H9 (cell line): ENCODE measurements around the gene CELSR2. TPM values are rescaled to one million over a fixed set of nuclear protein-coding genes. Genes with fewer than 3 reads are reported as not detected.

Experiments
- DNase-seq: peaks from one replicate; pipeline ENCODE4 v3.0.0-alpha.2; 2017
- H2AFZ ChIP-seq: one replicate; pipeline ENCODE4 v1.6.1; 2013; ENCODE audit warnings: mild to moderate bottlenecking, low read length, control low read depth, moderate library complexity
- H2AK5ac ChIP-seq: 2 replicates; pipeline ENCODE4 v1.6.1; 2013; ENCODE audit warnings: low read length, control low read depth, mixed read lengths; ENCODE audit not compliant: insufficient read length
- H2BK120ac ChIP-seq: one replicate; pipeline ENCODE4 v1.6.1; 2013; ENCODE audit warnings: low read depth, mild to moderate bottlenecking, low read length, control low read depth, inconsistent platforms; ENCODE audit not compliant: poor library complexity, severe bottlenecking
- H2BK12ac ChIP-seq: 2 replicates; pipeline ENCODE4 v1.6.1; 2013; ENCODE audit warnings: low read length, control low read depth, mixed read lengths, low read depth; ENCODE audit not compliant: insufficient read length
- H2BK15ac ChIP-seq: 2 replicates; pipeline ENCODE4 v1.6.1; 2013; ENCODE audit warnings: low read depth, low read length, control low read depth
- H2BK20ac ChIP-seq: one replicate; pipeline ENCODE4 v1.6.1; 2013; ENCODE audit warnings: low read depth, mild to moderate bottlenecking, low read length, control low read depth, inconsistent platforms; ENCODE audit not compliant: poor library complexity, severe bottlenecking
- H2BK5ac ChIP-seq: 2 replicates; pipeline ENCODE4 v1.6.1; 2013; ENCODE audit warnings: low read length, control low read depth, mixed read lengths; ENCODE audit not compliant: insufficient read length
- H3K14ac ChIP-seq: 2 replicates; pipeline ENCODE4 v1.6.1; 2013; ENCODE audit warnings: low read length, control low read depth; ENCODE audit not compliant: insufficient read depth
- H3K18ac ChIP-seq: 2 replicates; pipeline ENCODE4 v1.6.1; 2013; ENCODE audit warnings: low read depth, mild to moderate bottlenecking, mixed read lengths, low read length, control low read depth; ENCODE audit not compliant: insufficient read length
- H3K23ac ChIP-seq: 2 replicates; pipeline ENCODE4 v1.6.1; 2013; ENCODE audit warnings: low read length, control low read depth, mixed read lengths, low read depth; ENCODE audit not compliant: insufficient read length
- H3K23me2 ChIP-seq: 2 replicates; pipeline ENCODE4 v1.6.1; 2013; ENCODE audit warnings: low read depth, mild to moderate bottlenecking, mixed read lengths, low read length, control low read depth; ENCODE audit not compliant: insufficient read length, poor library complexity, severe bottlenecking
- H3K27ac ChIP-seq: 2 replicates; pipeline ENCODE4 v1.5.1; 2013; ENCODE audit warnings: low read length, control low read depth, mixed read lengths, low read depth; ENCODE audit not compliant: insufficient read length
- H3K27me3 ChIP-seq: 2 replicates; pipeline ENCODE4 v1.6.1; 2013; ENCODE audit warnings: low read length, control low read depth, inconsistent platforms; ENCODE audit not compliant: insufficient read depth
- H3K4ac ChIP-seq: 2 replicates; pipeline ENCODE4 v1.6.1; 2013; ENCODE audit warnings: low read depth, mild to moderate bottlenecking, control low read depth, inconsistent platforms, low read length, moderate library complexity
- H3K4me1 ChIP-seq: 2 replicates; pipeline ENCODE4 v1.6.1; 2013; ENCODE audit warnings: low read length, control low read depth, inconsistent platforms; ENCODE audit not compliant: insufficient read depth
- H3K4me2 ChIP-seq: 2 replicates; pipeline ENCODE4 v1.6.1; 2013; ENCODE audit warnings: low read length, control low read depth, mixed read lengths; ENCODE audit not compliant: insufficient read length, insufficient read depth
- H3K56ac ChIP-seq: 2 replicates; pipeline ENCODE4 v1.6.1; 2013; ENCODE audit warnings: low read depth, mild to moderate bottlenecking, mixed read lengths, low read length, control low read depth; ENCODE audit not compliant: insufficient read length
- H3K79me1 ChIP-seq: 2 replicates; pipeline ENCODE4 v1.6.1; 2013; ENCODE audit warnings: low read depth, mild to moderate bottlenecking, moderate library complexity, low read length, control low read depth, inconsistent platforms; ENCODE audit not compliant: insufficient read depth, poor library complexity, severe bottlenecking
- H3K79me2 ChIP-seq: 2 replicates; pipeline ENCODE4 v1.6.1; 2013; ENCODE audit warnings: low read length, control low read depth, inconsistent platforms; ENCODE audit not compliant: insufficient read depth
- H3K9ac ChIP-seq: 2 replicates; pipeline ENCODE4 v1.6.1; 2013; ENCODE audit warnings: low read length, control low read depth, mixed read lengths; ENCODE audit not compliant: insufficient read length; ENCODE audit errors: extremely low read depth
- H3K9me3 ChIP-seq: one replicate; pipeline ENCODE4 v1.6.1; 2013; ENCODE audit warnings: low read depth, low read length, inconsistent platforms; ENCODE audit not compliant: control insufficient read depth
- H3T11ph ChIP-seq: one replicate; pipeline ENCODE4 v1.6.1; 2013; ENCODE audit warnings: mild to moderate bottlenecking, low read length, control low read depth, inconsistent platforms
- H4K20me1 ChIP-seq: one replicate; pipeline ENCODE4 v1.6.1; 2013; ENCODE audit not compliant: control insufficient read depth, insufficient read length, insufficient read depth
- H4K5ac ChIP-seq: 2 replicates; pipeline ENCODE4 v1.6.1; 2013; ENCODE audit warnings: low read depth, mild to moderate bottlenecking, mixed read lengths, low read length, control low read depth; ENCODE audit not compliant: insufficient read length
- H4K8ac ChIP-seq: replicated peaks from 2 replicates; pipeline ENCODE4 v1.6.1; 2013; ENCODE audit warnings: low read length, control low read depth, mixed read lengths, low read depth; ENCODE audit not compliant: insufficient read length
- H4K91ac ChIP-seq: 2 replicates; pipeline ENCODE4 v1.6.1; 2013; ENCODE audit warnings: low read depth, mild to moderate bottlenecking, moderate library complexity, mixed read lengths, low read length, control low read depth; ENCODE audit not compliant: insufficient read length
- H3K27ac Mint-ChIP-seq, 3 experiments: 2 replicates in 2 of 3; 3 replicates in 1 of 3; pipeline ENCODE4 v1.8.0; 2020 to 2021; ENCODE audit warnings: mixed read lengths in 3 of 3, mild to moderate bottlenecking in 1 of 3, moderate library complexity in 1 of 3
- H3K27me3 Mint-ChIP-seq: 2 replicates; pipeline ENCODE4 v1.8.0; 2021; ENCODE audit warnings: low read depth, mild to moderate bottlenecking, moderate library complexity, mixed read lengths
- H3K36me3 Mint-ChIP-seq, 3 experiments: 2 replicates in 2 of 3; 3 replicates in 1 of 3; pipeline ENCODE4 v1.8.0; 2020 to 2021; ENCODE audit warnings: low read depth in 3 of 3, mixed read lengths in 3 of 3; ENCODE audit not compliant: insufficient read depth in 1 of 3
- H3K4me1 Mint-ChIP-seq, 2 experiments: 2 replicates each; pipeline ENCODE4 v1.8.0; 2020; ENCODE audit warnings: mixed read lengths in 2 of 2
- H3K4me3 Mint-ChIP-seq, 2 experiments: 2 replicates in 1 of 2; 3 replicates in 1 of 2; pipeline ENCODE4 v1.8.0; 2020 to 2021; ENCODE audit warnings: mild to moderate bottlenecking in 2 of 2, mixed read lengths in 2 of 2, moderate library complexity in 1 of 2
- H3K9me3 Mint-ChIP-seq, 2 experiments: 2 replicates in 1 of 2; 3 replicates in 1 of 2; pipeline ENCODE4 v1.8.0; 2020; ENCODE audit warnings: mild to moderate bottlenecking in 2 of 2, mixed read lengths in 2 of 2, moderate library complexity in 1 of 2
- WGBS: extraction: QIAGEN DNeasy Blood & Tissue Kit; methylation state at CpG from one replicate; pipeline ENCODE4 v1.1.7; 2013; ENCODE audit warnings: missing lambda C conversion rate, low lambda C conversion rate, mixed read lengths; ENCODE audit not compliant: insufficient read length; ENCODE audit errors: extremely low coverage; 5-methylcytosine and 5-hydroxymethylcytosine counted together
- total RNA-seq: library from RNA; stranded (reverse); gene quantifications from 2 replicates; pipeline ENCODE4 v1.2.1, GENCODE V29; 2021
- TF ChIP-seq, protein P1 (sequence below): fragments of 200-600 bp; sonication (generic); conservative IDR thresholded peaks from 3 replicates; pipeline ENCODE4 v1.8.0; 2021; ENCODE audit warnings: antibody characterized with exemption, mild to moderate bottlenecking

Gene CELSR2
- total RNA-seq, 1 experiment from 2014 or later: 29.2 TPM

DNA sequence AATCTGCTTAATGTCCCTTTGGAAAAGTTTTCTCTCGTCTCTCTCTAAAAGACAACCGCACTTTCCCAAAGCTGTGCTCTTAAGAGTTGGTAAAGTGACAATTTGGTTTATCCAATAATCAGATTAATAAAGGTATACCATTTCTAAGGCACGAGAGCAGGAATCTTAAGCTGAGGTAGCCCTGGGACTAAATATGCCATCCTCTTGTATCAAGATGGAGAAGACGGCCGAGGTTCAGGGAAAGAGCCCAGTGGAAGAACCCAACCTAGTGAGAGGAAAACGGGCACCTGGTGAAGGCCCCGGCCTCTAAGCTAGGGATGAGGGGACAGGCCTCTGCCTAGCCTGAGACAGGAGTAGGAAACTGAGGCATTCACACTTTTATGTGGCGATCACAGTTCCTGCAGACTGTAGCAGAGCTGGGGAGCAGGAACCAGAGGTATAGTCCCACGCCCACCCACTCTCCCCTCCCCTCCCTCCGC lies 36.0 kb upstream of the CELSR2 start:
- H3K79me2 ChIP-seq: peaks cover 23% of the 10 kb centered on the region; the same call in 1 of the 2 replicates
- no peaks in the 10 kb centered on the region for H3K9me3 ChIP-seq
- no peak overlapping the region for H3K18ac ChIP-seq
- no peak overlapping the region for H2BK15ac ChIP-seq
- no peak overlapping the region for H3K23ac ChIP-seq
- 0 out of 5 replicates have a peak, but pooled peaks cover 0 to under 1% of the 10 kb centered on the region in 2 experiments for H3K9me3 Mint-ChIP-seq
- no peak overlapping the region for H2BK5ac ChIP-seq
- H4K8ac ChIP-seq: no peak overlapping the region
- no peak overlapping the region for H2BK12ac ChIP-seq
- peaks cover 21 to 22% of the 10 kb centered on the region in 2 experiments for H3K4me1 Mint-ChIP-seq
- peak overlapping the region; percentile 99 for H3K4me2 ChIP-seq
- no peak overlapping the region for H3K4ac ChIP-seq
- no peak overlapping the region for H2BK20ac ChIP-seq
- no peaks in the 10 kb centered on the region for H4K20me1 ChIP-seq
- H3K27ac Mint-ChIP-seq: 0 out of 7 replicates have a peak overlapping the region, but pooled peaks of 1 of the 3 experiments have one; percentile 62
- H3K27me3 ChIP-seq: no peaks in the 10 kb centered on the region
- H3K23me2 ChIP-seq: peaks cover 8% of the 10 kb centered on the region
- no peak overlapping the region for H3K27ac ChIP-seq
- WGBS: no CpG with 5 or more reads among the region's 10 CpGs
- H4K91ac ChIP-seq: no peak overlapping the region
- no peak overlapping the region for H2BK120ac ChIP-seq
- peaks cover 4% of the 10 kb centered on the region for H3K27me3 Mint-ChIP-seq
- no peak overlapping the region for H2AFZ ChIP-seq
- peaks cover 3% of the 10 kb centered on the region for H3K79me1 ChIP-seq
- TF ChIP-seq, protein P1, sequence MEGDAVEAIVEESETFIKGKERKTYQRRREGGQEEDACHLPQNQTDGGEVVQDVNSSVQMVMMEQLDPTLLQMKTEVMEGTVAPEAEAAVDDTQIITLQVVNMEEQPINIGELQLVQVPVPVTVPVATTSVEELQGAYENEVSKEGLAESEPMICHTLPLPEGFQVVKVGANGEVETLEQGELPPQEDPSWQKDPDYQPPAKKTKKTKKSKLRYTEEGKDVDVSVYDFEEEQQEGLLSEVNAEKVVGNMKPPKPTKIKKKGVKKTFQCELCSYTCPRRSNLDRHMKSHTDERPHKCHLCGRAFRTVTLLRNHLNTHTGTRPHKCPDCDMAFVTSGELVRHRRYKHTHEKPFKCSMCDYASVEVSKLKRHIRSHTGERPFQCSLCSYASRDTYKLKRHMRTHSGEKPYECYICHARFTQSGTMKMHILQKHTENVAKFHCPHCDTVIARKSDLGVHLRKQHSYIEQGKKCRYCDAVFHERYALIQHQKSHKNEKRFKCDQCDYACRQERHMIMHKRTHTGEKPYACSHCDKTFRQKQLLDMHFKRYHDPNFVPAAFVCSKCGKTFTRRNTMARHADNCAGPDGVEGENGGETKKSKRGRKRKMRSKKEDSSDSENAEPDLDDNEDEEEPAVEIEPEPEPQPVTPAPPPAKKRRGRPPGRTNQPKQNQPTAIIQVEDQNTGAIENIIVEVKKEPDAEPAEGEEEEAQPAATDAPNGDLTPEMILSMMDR: no peak
- H3K4me3 Mint-ChIP-seq: peak overlapping the region; percentile 95 to 97
- H3K9ac ChIP-seq: peak overlapping the region; percentile 35
- no peak overlapping the region for H3K56ac ChIP-seq
- no peak overlapping the region for H4K5ac ChIP-seq
- no peak overlapping the region for H2AK5ac ChIP-seq
- H3T11ph ChIP-seq: no peak overlapping the region
- H3K4me1 ChIP-seq: peaks cover 2% of the 10 kb centered on the region; the same call in 1 of the 2 replicates
- H3K36me3 Mint-ChIP-seq: peaks cover 7 to 25% (median 16%) of the 10 kb centered on the region in 3 experiments
- DNase-seq: no peak
- no peak overlapping the region for H3K14ac ChIP-seq
